K562 (cell line): ENCODE data around the gene DEDD. TPM values are rescaled to one million over a fixed set of nuclear protein-coding genes. Genes with fewer than 3 reads are reported as not detected.

ENCODE experiments used
- BDP1 ChIP-seq: IDR thresholded peaks from 3 replicates; pipeline ENCODE4 v1.6.1; 2011; ENCODE audit not compliant: insufficient read length, insufficient read depth
- CHD4 ChIP-seq: fragments of 200-600 bp; sonication (generic); IDR thresholded peaks from 3 replicates; pipeline ENCODE4 v1.6.1; 2012; ENCODE audit warnings: low read depth, mild to moderate bottlenecking, mixed read lengths, low read length, inconsistent platforms; ENCODE audit not compliant: insufficient read depth, insufficient replicate concordance, poor library complexity, severe bottlenecking
- CSDE1 ChIP-seq, 2 experiments: fragments of 450-650 bp; IDR thresholded peaks; 2 replicates each; pipeline ENCODE4 v1.6.1; 2016; ENCODE audit warnings: mild to moderate bottlenecking in 1 of 2
- GTF2B ChIP-seq: IDR thresholded peaks from 2 replicates; pipeline ENCODE4 v1.6.1; 2011; ENCODE audit not compliant: insufficient read length; ENCODE audit errors: extremely low read depth
- HLTF ChIP-seq: fragments of 450-650 bp; IDR thresholded peaks from 2 replicates; pipeline ENCODE4 v1.6.1; 2016
- HOXB6 ChIP-seq: fragments of 250-450 bp; sonication (Bioruptor Pico); IDR thresholded peaks from 2 replicates; pipeline ENCODE4 v1.5.1; 2022; ENCODE audit warnings: mild to moderate bottlenecking, borderline replicate concordance
- IRF1 ChIP-seq: sonication (generic); formaldehyde crosslinking; IDR thresholded peaks from 2 replicates; pipeline ENCODE4 v1.8.0; 2022; ENCODE audit warnings: missing genetic modification reagents, mild to moderate bottlenecking, borderline replicate concordance
- KLF13 ChIP-seq: fragments of 450-650 bp; IDR thresholded peaks from 2 replicates; pipeline ENCODE4 v1.6.1; 2016; ENCODE audit warnings: missing genetic modification characterization, low read depth, mild to moderate bottlenecking, missing compliant biosample characterization, moderate library complexity, borderline replicate concordance
- MCM3 ChIP-seq: fragments of 450-650 bp; IDR thresholded peaks from 2 replicates; pipeline ENCODE4 v1.6.1; 2016
- MCM7 ChIP-seq, 2 experiments: fragments of 450-650 bp; IDR thresholded peaks; 2 replicates each; pipeline ENCODE4 v1.6.1; 2016 to 2018
- MTA3 ChIP-seq: fragments of 450-650 bp; formaldehyde crosslinking; IDR thresholded peaks from 2 replicates; pipeline ENCODE4 v1.6.1; 2017; ENCODE audit warnings: mild to moderate bottlenecking, borderline replicate concordance
- PREB ChIP-seq: sonication (generic); formaldehyde crosslinking; IDR thresholded peaks from 2 replicates; pipeline ENCODE4 v1.8.1; 2023; ENCODE audit warnings: mild to moderate bottlenecking, missing genetic modification reagents
- RBM39 ChIP-seq: fragments of 200-400 bp; formaldehyde crosslinking; optimal IDR thresholded peaks from 2 replicates; pipeline ENCODE3; 2018; ENCODE audit warnings: low read depth, low read length
- SRSF9 ChIP-seq: fragments of 200-400 bp; formaldehyde crosslinking; IDR thresholded peaks from 2 replicates; pipeline ENCODE4 v1.6.1; 2017; ENCODE audit warnings: low read depth, low read length, borderline replicate concordance
- THRB ChIP-seq: fragments of 450-650 bp; formaldehyde crosslinking; conservative IDR thresholded peaks from 2 replicates; pipeline ENCODE4 v1.4.0; 2022; ENCODE audit warnings: mild to moderate bottlenecking, missing genetic modification characterization
- UBTF ChIP-seq, 2 experiments: IDR thresholded peaks; 2 replicates each; pipeline ENCODE4 v1.6.1; 2012; ENCODE audit warnings: improper control_type of control experiment in 2 of 2, low read depth in 2 of 2, low read length in 2 of 2, borderline replicate concordance in 1 of 2
- ZNF12 ChIP-seq: sonication (generic); formaldehyde crosslinking; IDR thresholded peaks from 2 replicates; pipeline ENCODE4 v1.4.0; 2020; ENCODE audit warnings: mild to moderate bottlenecking, missing genetic modification reagents
- ZNF212 ChIP-seq: fragments of 450-650 bp; formaldehyde crosslinking; IDR thresholded peaks from 2 replicates; pipeline ENCODE4 v1.4.0; 2020; ENCODE audit warnings: mild to moderate bottlenecking
- ZNF586 ChIP-seq: fragments of 450-650 bp; formaldehyde crosslinking; conservative IDR thresholded peaks from 2 replicates; pipeline ENCODE4 v1.4.0; 2020; ENCODE audit warnings: mild to moderate bottlenecking, moderate library complexity
- ZNF639 ChIP-seq, 2 experiments: fragments of 200-800 bp in 1 of 2; sonication (Bioruptor generic) in 1 of 2; sonication (generic) in 1 of 2; formaldehyde crosslinking in 1 of 2; IDR thresholded peaks in 1 of 2; conservative IDR thresholded peaks in 1 of 2; 2 replicates each; pipeline versions ENCODE4 v1.5.0 to v1.6.1; 2016 to 2020; ENCODE audit warnings: missing compliant biosample characterization in 1 of 2, missing genetic modification characterization in 1 of 2, missing genetic modification reagents in 1 of 2
- ZNF780A ChIP-seq: fragments of 250-450 bp; sonication (Bioruptor Pico); IDR thresholded peaks from 2 replicates; pipeline ENCODE4 v1.5.0; 2021; ENCODE audit warnings: mild to moderate bottlenecking
- polyA plus RNA-seq, 8 experiments: library from polyadenylated mRNA; depleted of rRNA in 4 of 8; stranded (reverse) in 5 of 8; unstranded in 3 of 8; fragments of >200 nt; fragmentation: Nextera tagmentation in 2 of 8; fragmentation: Illumina TruSeq in 1 of 8; extraction: Ambion mirVana in 2 of 8; extraction: Trizol in 1 of 8; gene quantifications; 2 replicates each; pipeline versions ENCODE4 v1.2.1 to v1.2.3, GENCODE V29; 2011 to 2014; ENCODE audit warnings: inconsistent platforms in 1 of 8, missing spikeins in 1 of 8
- total RNA-seq, 7 experiments: library from RNA; depleted of rRNA in 6 of 7; stranded (reverse); fragments of >200 nt in 6 of 7; fragmentation: Illumina TruSeq in 2 of 7; extraction: Trizol in 2 of 7; gene quantifications; 2 replicates each; pipeline versions ENCODE4 v1.2.1 to v1.2.3, GENCODE V29; 2011 to 2021; ENCODE audit warnings: low replicate concordance in 1 of 7

The DEDD gene
- total and polyA plus RNA-seq, 9 of the 15 experiments (the other 6 are each of a cell fraction or from before 2014, with no cell fraction given): 11.6 to 41.0 (median 16.8) TPM

GRCh38 chr1:161162052-161162451, 29.6 kb upstream of the DEDD start (continued):
- TF ChIP-seq IRF1 (no peak), PREB (CRISPR knock-in tag) (peak; percentile 77; the same call in 1 of the 2 replicates), SRSF9 (no peak), GTF2B (no peak), CSDE1 (IDR thresholded peaks at IDR 0.05) (no peak), ZNF780A (CRISPR knock-in tag) (no peak), ZNF639 (CRISPR knock-in tag; conservative IDR thresholded peaks at IDR 0.05 in 1 of 2, IDR thresholded peaks at IDR 0.05 in 1 of 2) (no peak), ZNF212 (CRISPR knock-in tag) (no peak), UBTF (IDR thresholded peaks at IDR 0.05; ENCODE audit: borderline replicate concordance in 1 of 2, low read depth in 2 of 2, low read length in 2 of 2) (peak in 1 of 2 experiments; percentile 82; a peak in 2 of 4 replicates), MCM7 (IDR thresholded peaks at IDR 0.05) (no peak), HLTF (no peak), ZNF586 (CRISPR knock-in tag) (no peak), KLF13 (no peak), MCM3 (no peak), RBM39 (no peak), BDP1 (no peak), CHD4 (no peak), MTA3 (0 out of 2 replicates have a peak, but pooled peaks have one; percentile 66), HOXB6 (no peak), THRB (CRISPR knock-in tag) (no peak), ZNF12 (CRISPR knock-in tag) (no peak)
